A673 (cell line): ENCODE data around the gene GTF3C5. TPM values are rescaled to one million over a fixed set of nuclear protein-coding genes. Genes with fewer than 3 reads are reported as not detected.
A peak's percentile ranks its signal among the peaks of the same experiment; 100 is the strongest.

Experiments used
- BruUV-seq: library from RNA; stranded (reverse); fragments of 400-500 nt; replicated peaks from 2 replicates; lab custom pipeline; 2021; lab: Mats Ljungman, UMichigan
- CTCF ChIA-PET: fragments of 300-600 bp; sonication (Branson Sonifier 250); formaldehyde crosslinking; loops from one replicate; lab custom pipeline; 2022; ENCODE audit warnings: antibody characterized with exemption; lab: Charles Lee
- POLR2A ChIA-PET: fragments of 300-600 bp; sonication (Branson Sonifier 250); formaldehyde crosslinking; loops from one replicate; lab custom pipeline; 2022; ENCODE audit warnings: antibody characterized with exemption; ENCODE audit not compliant: low non-redundant PET; lab: Charles Lee
- DNase-seq: peaks from one replicate; pipeline ENCODE4 v3.0.0-alpha.2; 2015; ENCODE audit warnings: low spot score
- H3K27ac ChIP-seq: fragments of 200-600 bp; sonication (generic); 2 replicates; pipeline ENCODE4 v1.5.1; 2016; ENCODE audit warnings: mixed run types, low read depth, mild to moderate bottlenecking, mixed read lengths, antibody characterized with exemption, low read length; ENCODE audit not compliant: poor library complexity, severe bottlenecking
- H3K27me3 ChIP-seq: fragments of 200-600 bp; sonication (generic); replicated peaks from 2 replicates; pipeline ENCODE4 v1.6.1; 2017; ENCODE audit warnings: mixed run types, low read depth, mild to moderate bottlenecking, mixed read lengths, antibody characterized with exemption, low read length; ENCODE audit not compliant: insufficient read depth, poor library complexity
- H3K36me3 ChIP-seq: fragments of 200-600 bp; sonication (generic); 2 replicates; pipeline ENCODE4 v1.6.1; 2016; ENCODE audit warnings: mixed run types, mild to moderate bottlenecking, mixed read lengths, antibody characterized with exemption, low read length; ENCODE audit not compliant: insufficient read depth, poor library complexity, severe bottlenecking
- H3K4me1 ChIP-seq: fragments of 200-600 bp; sonication (generic); 2 replicates; pipeline ENCODE4 v1.6.1; 2017; ENCODE audit warnings: mixed run types, mild to moderate bottlenecking, mixed read lengths, antibody characterized with exemption, low read length; ENCODE audit not compliant: insufficient read depth, poor library complexity, severe bottlenecking
- H3K4me3 ChIP-seq: fragments of 200-600 bp; sonication (generic); 2 replicates; pipeline ENCODE4 v1.5.1; 2016; ENCODE audit warnings: low read depth, mixed run types, mild to moderate bottlenecking, mixed read lengths, low read length; ENCODE audit not compliant: poor library complexity, severe bottlenecking
- H3K9me3 ChIP-seq: fragments of 200-600 bp; sonication (generic); 2 replicates; pipeline ENCODE4 v1.6.1; 2016; ENCODE audit warnings: mixed run types, low read depth, mild to moderate bottlenecking, mixed read lengths, antibody characterized with exemption, low read length; ENCODE audit not compliant: poor library complexity, severe bottlenecking
- EZH2 ChIP-seq: fragments of 200-600 bp; sonication (generic); IDR thresholded peaks from 2 replicates; pipeline ENCODE4 v1.6.1; 2017; ENCODE audit warnings: borderline replicate concordance, low read depth, mild to moderate bottlenecking, mixed read lengths, antibody characterized with exemption, low read length; ENCODE audit not compliant: poor library complexity, severe bottlenecking
- intact Hi-C: fragments of 100-400 bp; cut with micrococcal nuclease; formaldehyde crosslinking; loops from one replicate; pipeline ENCODE4 v1.10.0; 2022; ENCODE audit not compliant: unreplicated experiment
- total RNA-seq: library from RNA; stranded (reverse); gene quantifications from 2 replicates; pipeline ENCODE4 v1.2.3, GENCODE V29; 2021
- TF ChIP-seq, protein P1 (sequence below): fragments of 300-800, 200-600 bp; sonication (generic); conservative IDR thresholded peaks from 2 replicates; pipeline ENCODE4 v1.5.1; 2017; ENCODE audit warnings: low read depth, mild to moderate bottlenecking, antibody characterized with exemption, low read length, moderate library complexity, mixed read lengths

The GTF3C5 gene
- total RNA-seq, 1 experiment from 2014 or later, result 99.9 TPM

DNA sequence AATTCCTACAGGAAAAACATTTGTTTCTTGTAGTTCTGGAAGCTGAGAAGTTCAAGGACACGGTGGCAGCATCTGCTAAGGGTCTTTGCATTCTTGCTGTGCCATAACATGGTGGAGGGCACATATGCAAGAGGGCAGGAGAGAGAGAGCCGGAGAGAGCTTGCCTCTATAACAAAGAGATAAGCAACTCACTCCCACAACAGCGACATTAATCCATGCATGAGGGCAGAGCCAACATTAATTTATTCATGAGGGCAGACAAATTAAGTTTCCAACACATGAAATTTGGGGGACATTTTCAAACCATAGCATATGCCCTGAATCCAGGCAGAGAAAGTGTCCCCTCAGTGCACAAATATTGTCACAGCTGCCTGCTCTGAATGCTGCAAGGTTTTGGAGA, 4.4 kb upstream of the GTF3C5 start:
- H3K4me3 ChIP-seq, result no peak overlapping the region
- H3K9me3 ChIP-seq, result no peaks in the 10 kb centered on the region
- DNase-seq, result no peak
- intact Hi-C loops, result no loop called here
- no peaks in the 10 kb centered on the region for H3K36me3 ChIP-seq
- no TSS peak for BruUV-seq
- TF ChIP-seq EZH2, result no peak
- TF ChIP-seq, protein P1, sequence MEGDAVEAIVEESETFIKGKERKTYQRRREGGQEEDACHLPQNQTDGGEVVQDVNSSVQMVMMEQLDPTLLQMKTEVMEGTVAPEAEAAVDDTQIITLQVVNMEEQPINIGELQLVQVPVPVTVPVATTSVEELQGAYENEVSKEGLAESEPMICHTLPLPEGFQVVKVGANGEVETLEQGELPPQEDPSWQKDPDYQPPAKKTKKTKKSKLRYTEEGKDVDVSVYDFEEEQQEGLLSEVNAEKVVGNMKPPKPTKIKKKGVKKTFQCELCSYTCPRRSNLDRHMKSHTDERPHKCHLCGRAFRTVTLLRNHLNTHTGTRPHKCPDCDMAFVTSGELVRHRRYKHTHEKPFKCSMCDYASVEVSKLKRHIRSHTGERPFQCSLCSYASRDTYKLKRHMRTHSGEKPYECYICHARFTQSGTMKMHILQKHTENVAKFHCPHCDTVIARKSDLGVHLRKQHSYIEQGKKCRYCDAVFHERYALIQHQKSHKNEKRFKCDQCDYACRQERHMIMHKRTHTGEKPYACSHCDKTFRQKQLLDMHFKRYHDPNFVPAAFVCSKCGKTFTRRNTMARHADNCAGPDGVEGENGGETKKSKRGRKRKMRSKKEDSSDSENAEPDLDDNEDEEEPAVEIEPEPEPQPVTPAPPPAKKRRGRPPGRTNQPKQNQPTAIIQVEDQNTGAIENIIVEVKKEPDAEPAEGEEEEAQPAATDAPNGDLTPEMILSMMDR, result no peak
- H3K4me1 ChIP-seq, result no peaks in the 10 kb centered on the region
- ChIA-PET CTCF (interaction anchor here (0.6 kb wide), 2 partner anchors 9 to 112 kb away, joined by 3 to 7 read pairs; no protein-coding TSS in a partner anchor), POLR2A (no interaction called here)
- no peaks in the 10 kb centered on the region for H3K27me3 ChIP-seq
- H3K27ac ChIP-seq, result no peak overlapping the region

DNA sequence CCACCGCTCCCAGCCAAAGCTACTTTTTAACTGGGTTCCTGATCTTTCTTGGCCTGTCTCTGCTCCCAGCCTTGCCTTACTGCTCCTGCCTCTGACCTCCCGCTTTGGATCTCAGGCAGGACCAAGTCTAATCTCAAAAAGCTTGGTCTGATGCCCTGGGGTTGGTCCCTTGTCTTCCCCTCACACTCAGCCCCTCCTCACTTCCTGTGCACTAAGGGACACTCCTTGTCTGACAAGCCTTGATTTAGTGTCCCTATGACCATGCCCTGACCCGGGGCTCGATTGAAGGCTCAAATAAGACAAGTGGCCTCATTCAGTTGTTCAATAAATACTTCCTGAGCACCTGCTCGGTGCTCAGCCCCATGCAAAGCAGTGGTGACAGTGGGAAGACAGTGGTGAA, 3.7 kb upstream of the GTF3C5 start:
- CTCF ChIA-PET, result no interaction called here
- H3K9me3 ChIP-seq, result no peaks in the 10 kb centered on the region
- no peaks in the 10 kb centered on the region for H3K4me1 ChIP-seq
- BruUV-seq, result no TSS peak
- no peak overlapping the region for H3K27ac ChIP-seq
- no peak for DNase-seq
- TF ChIP-seq, protein P1, result no peak
- TF ChIP-seq EZH2, result no peak
- intact Hi-C loops, result no loop called here
- no peaks in the 10 kb centered on the region for H3K27me3 ChIP-seq
- POLR2A ChIA-PET, result no interaction called here
- H3K4me3 ChIP-seq, result no peak overlapping the region
- no peaks in the 10 kb centered on the region for H3K36me3 ChIP-seq

DNA sequence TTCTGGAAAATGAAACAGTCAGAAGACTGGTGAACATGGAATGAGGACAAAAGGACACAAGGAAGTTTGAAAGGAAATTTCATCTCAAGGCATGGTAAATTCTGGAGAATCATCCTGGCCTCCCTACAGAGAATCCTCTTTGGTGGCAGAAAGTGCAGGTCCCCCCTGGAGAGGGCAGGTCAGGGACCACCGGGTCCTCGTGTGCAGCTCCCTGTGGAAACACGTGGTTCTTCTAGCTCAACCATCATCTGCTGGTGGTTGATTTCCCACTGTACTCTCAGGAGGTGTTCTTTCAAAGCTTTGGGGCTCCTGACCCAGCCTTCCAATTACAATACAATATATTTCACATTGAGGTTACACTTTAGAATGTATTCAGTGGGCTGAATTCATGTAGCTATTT, 2.6 kb upstream of the GTF3C5 start:
- no peak overlapping the region for H3K4me3 ChIP-seq
- no peaks in the 10 kb centered on the region for H3K9me3 ChIP-seq
- DNase-seq, result no peak
- CTCF ChIA-PET, result no interaction called here
- no peak overlapping the region for H3K27ac ChIP-seq
- TF ChIP-seq, protein P1, result no peak
- no peak for TF ChIP-seq EZH2
- intact Hi-C loops, result no loop called here
- no peaks in the 10 kb centered on the region for H3K36me3 ChIP-seq
- POLR2A ChIA-PET, result no interaction called here
- H3K4me1 ChIP-seq, result no peaks in the 10 kb centered on the region
- no peaks in the 10 kb centered on the region for H3K27me3 ChIP-seq
- TSS peak; percentile 30 for BruUV-seq
